Stimulated activated naive CD4-positive, alpha-beta T cell treated with Interleukin-2 at 50 U/mL for 16 hours (primary cell): ENCODE results near the gene ATP13A3.

Experiments
- DNase-seq: peaks from one replicate; lab custom pipeline; 2025; lab: John Stamatoyannopoulos, UW

The ATP13A3 gene

DNA sequence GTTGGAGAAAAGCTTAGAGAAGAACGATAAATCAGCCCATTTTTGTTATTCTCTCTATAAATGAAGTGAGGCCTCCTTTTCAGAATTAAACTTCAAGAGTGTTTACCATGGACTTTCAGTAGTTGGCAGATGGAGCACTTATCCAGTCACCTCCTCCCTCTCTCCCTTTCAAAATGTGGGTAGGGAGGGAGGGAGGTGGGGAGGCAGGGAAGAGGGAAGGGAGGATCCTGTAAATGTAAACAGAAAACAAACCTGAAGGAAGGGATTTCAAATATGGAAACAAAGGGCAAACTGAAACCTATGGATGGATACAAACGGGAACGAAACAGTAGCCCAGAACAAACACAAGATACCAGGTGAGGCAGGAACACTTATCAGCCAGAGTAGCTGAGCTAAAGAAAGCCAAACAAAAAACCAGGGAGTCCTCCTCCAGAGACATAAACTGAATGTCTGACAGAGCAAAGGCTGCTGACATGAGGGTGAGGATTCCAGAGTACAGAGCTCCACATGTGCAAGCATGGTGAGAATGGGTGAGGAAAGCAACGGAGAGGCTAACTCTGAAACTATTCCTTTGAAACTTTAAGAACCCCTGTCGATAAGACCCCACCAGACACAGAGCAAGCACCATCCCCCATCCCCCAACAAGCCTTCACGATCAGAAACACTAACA lies 46.8 kb downstream of the ATP13A3 start:
- DNase-seq: no peak

DNA sequence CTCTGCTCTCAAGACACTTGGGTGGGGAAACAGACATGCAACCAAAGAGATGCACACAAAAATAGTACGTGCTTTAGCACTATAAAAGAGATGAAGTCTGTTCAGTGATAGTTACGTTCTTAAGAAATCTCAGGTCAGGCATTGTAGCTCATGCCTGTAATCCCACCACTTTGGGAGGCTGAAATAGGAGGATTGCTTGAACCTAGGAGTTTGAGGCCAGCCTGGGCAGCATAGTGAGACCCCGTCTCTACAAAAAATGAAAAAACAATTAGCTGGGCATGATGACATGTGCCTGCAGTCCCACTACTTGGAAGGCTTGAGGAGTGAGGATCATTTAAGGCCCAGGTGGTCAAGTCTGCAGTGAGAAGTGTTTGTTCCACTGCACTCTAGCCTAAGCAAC lies 52.3 kb downstream of the ATP13A3 start:
- no peak for DNase-seq

DNA sequence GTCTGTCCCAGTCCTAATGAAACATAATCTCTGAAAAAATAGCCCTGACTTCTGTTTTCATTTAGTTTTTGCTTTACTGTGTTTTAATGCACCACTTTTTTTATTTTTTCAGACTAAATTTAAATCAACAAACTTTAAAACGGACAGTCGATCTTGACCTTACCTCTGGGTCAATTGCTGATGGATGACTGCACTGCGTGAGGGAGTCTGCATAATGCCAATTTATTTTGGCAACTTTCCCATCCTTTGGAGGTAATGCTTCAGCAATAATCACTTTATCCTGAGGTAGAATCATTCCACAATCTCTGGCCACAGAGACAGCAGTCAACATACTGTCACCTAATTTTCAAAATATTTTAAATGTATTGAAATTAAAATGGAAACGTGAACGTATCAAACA lies 55.2 kb downstream of the ATP13A3 start:
- no peak for DNase-seq

DNA sequence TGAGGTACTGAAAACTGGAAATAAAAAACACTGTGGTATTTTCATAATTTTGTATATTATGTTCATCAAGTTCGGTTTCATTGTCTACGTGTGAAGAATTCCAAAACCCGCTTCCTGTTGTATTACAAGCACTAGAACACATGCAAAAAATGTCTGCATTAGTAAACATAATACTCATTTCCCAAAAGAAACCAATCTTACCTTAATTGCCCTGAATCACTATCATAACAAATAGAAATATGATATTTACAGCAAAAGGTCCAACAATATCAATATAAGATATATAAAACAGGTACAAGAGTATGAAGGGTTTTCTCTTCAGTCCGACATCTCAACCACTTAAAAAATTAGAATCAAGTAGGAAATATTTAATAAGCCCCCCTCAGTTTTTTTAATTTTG lies 61.4 kb downstream of the ATP13A3 start:
- no peak for DNase-seq

DNA sequence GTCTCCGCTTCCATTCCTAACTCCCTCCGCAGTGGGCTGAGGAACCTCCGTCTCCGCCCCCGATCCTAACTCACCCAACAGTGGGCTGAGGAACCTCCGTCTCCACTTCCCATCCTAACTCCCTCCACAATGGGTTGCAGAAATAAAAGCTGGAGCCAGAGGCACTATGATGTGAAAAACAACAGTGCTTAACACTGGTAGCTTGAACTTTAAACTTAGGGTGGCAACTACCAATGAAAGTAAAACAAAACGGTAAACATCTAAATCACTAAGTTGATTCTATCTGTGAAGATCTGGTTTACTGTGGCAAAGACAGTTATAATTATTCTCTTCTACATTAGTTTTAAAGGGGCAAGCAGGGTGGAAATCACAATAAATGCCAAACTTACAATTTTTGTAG lies 61.8 kb downstream of the ATP13A3 start:
- no peak for DNase-seq

DNA sequence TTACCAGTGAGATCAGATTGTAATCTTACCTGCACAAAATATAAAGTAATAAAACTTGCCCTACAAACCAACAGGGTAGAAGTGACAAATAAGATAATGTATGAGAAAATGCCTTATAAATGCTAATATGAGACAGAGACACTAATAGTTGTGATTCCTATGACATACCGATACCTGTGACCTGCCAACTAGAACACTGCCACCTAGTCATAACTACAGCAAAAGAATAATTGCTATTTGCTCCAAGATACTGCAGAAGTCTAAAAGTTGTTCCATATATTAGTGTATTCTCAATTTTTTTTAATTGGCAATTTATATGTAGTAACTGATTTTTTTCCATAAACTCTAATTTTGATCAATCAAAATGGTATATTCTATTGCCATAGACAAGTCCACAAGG lies 62.4 kb downstream of the ATP13A3 start:
- DNase-seq: no peak

DNA sequence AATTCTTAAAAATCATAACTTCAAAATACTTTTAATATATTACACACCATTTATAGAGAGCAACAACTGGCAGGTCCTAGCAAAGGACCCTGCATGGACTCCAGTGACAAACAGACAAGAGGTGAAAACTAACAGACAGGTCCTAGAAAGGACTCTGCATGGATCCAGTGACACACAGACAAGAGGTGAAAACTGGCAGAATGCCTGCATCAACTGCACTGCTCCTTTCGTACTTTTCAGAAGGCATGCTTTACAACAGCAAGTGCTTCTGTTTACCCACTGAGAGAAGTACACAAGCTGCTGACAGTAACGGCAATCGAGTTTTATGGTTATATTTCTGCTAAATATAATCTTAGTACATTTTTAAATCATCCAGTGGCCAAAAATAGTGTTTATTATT lies 63.5 kb downstream of the ATP13A3 start:
- DNase-seq: no peak

DNA sequence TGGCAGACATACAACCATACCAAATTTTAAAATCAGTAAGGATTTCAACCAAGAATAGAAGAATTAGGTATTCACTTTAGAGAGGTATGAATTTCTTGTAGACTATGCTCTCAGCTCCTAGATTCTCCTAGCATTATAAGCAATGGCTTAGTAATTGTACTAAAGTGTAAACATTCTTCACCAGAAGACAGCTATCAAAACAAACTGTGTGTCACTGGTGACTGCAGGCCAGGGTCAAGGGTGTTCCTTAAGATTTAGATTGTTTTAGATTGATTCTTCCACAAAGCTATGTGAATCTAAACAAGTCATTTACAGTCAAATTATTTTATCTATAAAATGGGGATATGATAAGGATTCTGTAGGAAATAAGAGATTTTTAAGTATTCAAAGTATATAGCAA lies 64.6 kb downstream of the ATP13A3 start:
- DNase-seq: no peak

DNA sequence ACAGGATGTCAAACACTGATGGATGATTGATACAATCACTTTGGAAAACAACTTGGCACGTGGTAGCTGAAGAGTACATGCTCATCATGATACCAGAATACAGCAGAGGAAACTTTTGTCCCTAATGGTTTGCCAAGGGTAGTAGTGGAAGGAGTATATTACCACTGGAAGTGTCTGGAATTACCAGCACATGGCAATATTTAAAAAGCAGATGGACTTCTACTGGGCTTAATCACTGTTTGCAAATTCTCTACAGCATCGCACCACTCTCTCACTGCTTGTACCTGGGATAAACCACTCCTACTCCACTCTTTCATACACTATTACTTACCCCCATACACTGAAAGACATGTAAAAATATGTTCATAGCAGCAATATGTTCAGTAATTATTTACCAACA lies 68.1 kb downstream of the ATP13A3 start:
- DNase-seq: no peak

DNA sequence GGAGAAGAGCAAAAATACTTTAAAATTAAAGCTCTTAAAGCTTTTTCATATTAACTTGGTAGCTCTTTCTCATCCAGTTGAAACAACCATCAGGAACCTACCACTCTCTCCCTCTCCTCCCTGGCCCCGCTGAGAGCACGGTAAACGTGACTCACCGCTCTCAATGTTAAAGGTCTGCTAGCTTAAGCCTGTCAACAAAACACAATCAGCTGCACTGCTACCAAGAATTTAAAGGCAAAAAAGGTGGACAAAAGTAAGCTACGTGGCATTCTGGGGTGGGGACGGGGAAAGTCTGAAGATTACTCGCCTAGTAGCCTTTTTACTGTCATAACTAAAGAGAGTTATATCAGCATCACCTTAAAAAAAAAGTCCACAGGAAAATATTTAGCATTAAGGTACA lies 79.4 kb downstream of the ATP13A3 start:
- DNase-seq: no peak

DNA sequence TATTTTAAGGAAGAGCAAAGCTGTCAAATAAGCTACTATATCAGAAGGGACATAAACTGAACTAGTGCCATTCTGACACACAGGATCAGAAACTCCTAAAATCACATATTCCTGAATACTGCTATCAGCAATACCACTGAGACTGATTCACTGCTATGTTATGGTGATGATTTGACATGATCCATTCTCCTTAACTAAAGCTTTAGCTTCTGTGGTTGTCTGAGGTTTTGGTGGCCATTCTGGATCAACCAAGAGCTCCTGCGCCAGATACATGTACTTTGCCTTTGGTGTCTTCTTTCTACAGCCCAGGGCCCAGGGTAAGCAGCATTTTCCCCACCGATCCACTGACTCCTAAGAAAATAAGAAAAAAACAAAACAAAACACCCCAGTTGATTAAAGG lies 81.0 kb downstream of the ATP13A3 start:
- DNase-seq: no peak

DNA sequence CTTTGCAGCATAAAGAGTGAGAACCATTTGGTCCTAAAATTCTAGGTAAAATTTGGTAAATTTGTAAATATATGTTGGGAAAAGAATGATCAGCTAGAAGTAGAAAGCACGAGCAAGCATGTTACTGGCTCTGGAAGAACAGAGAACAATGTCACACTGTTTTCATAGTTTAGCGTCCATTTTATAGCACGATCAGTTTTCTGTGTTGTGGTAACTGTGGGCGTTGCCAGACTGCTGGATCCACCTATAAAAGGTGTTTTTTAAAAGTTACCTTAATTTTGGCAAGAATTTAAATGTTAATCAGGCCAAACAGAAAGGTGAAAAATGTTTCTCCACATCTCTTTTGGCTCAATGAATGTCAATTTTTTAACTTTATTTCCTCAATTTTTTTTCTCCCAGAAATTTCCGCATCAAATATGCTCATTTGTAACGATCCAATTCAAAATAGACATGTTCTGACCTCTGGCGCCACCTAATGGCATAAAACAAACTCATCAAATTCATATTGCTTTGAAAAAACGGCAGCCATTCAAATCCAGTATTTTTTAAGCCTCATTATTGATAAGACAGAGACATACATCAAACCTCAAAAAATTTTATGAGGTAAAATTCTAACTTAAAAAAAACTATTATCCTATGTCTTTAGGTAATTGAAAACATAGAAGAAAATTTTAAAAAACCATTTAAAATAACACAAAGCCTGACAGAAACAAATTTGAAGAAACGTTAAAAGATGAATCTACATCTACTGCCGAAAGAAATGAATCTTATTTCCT lies 82.2 kb downstream of the ATP13A3 start:
- DNase-seq: no peak

DNA sequence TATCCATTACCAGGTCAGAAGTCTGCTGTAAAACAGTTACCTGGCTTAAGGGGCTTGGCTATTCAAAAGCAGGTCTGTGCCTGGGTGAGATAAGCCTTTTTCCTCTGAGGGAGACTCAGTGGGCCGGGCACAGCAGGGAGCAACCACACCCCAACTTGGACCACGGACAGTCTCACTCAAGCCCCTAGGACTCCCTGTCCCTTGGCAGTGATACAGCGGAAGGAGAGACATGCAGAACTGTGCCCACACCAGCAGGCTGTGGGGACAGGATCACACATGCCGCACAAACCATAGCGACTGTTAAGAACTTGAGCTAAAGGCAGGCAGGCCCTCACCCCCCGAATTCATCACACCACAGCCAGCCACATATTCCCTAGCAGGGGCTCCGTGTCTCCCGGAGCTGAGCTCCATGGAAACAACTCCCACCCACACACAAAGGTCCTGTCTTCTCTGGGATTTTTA lies 84.9 kb downstream of the ATP13A3 start:
- no peak for DNase-seq

DNA sequence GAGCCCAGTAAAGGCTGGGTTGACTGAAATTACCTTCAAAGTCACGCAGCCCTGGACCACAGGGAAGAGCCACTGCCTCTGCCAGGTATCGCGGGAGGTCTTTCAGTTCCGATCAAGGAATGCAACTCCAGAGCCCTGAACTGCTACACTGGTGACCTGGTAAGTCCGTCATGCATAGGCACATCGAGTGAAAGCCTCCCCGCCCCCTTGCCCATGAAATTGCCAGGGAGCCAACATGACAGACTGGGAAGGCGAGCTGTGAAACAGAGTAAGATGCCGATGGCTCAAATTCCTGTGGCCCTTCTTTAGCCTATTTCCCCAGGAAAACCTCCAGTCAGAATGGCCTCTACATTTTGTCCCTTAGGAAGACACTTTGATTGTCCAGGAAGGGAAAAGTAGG lies 85.5 kb downstream of the ATP13A3 start:
- no peak for DNase-seq

DNA sequence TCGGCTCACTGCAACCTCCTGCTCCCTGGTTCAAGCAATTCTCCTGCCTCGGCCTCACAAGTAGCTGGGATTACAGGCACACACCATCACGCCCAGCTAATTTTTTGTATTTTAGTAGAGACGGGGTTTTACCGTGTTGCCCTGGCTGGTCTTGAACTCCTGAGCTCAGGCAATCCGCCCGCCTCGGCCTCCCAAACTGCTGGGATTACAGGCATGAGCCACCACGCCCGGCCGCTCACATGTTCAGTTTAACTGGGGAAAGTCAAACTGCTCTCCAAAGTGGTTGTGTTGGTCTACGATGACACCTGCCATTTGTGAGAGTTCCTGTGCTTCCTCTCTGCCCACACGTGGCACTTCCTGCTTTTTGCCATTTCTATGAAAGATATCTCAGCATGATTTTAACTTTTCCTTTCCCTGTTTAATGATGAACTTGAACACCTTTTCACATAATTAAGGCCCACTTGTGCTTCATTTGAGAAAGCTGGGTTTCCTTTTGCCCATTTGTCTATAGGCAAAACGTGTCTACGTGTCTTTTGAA lies 86.9 kb downstream of the ATP13A3 start:
- DNase-seq: no peak

DNA sequence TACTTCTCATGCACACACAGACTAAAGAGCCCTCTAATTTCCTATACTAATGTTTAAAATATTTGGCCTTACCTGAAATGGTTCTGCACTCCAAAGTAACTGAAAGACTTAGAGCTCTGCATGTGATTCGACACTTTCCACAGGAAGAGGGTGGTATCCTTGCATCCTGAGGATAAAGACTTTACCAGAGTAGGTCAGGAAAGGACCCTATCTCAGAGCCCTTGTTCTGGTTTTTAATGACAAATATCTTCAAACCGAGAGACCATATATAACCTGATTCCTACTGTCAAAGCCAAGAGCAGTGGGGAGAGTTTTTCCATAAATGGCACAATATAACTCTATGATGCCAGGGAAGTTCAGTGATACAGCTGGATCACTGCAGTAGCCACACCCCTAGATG lies 87.6 kb downstream of the ATP13A3 start, which contains the start of gene GP5:
TSS of gene GP5 (minus strand) at position 101 of the 400 bp plus-strand sequence. CDS start 984 bp downstream, outside the sequence.
- no peak for DNase-seq

DNA sequence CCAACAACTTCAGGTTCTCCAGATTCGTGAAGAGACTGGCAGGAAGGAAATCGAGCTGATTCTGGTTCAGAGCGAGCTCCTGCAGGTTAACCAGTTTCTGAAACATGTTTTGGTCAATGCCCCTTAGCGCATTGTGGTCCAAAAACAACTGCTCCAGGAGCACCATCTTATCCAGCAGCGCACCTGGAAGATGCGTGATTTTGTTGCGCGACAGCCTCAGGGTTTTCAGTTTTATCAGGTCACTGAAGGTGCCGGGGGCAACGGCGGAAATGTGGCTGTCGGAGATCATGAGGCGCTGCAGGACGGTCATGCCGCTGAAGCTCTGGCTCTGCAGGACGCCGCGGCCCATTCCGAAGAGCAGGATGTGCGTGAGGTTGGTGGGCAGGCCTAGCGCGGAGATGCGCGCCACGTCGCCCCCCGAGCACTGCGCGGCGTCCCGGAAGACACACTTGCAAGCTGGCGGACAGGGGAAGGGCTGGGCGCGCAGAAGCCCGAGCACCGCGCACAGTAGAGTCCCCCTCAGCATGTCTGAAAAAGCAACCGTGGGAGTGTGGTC lies 89.0 kb downstream of the ATP13A3 start:
- peak; percentile 2 for DNase-seq

DNA sequence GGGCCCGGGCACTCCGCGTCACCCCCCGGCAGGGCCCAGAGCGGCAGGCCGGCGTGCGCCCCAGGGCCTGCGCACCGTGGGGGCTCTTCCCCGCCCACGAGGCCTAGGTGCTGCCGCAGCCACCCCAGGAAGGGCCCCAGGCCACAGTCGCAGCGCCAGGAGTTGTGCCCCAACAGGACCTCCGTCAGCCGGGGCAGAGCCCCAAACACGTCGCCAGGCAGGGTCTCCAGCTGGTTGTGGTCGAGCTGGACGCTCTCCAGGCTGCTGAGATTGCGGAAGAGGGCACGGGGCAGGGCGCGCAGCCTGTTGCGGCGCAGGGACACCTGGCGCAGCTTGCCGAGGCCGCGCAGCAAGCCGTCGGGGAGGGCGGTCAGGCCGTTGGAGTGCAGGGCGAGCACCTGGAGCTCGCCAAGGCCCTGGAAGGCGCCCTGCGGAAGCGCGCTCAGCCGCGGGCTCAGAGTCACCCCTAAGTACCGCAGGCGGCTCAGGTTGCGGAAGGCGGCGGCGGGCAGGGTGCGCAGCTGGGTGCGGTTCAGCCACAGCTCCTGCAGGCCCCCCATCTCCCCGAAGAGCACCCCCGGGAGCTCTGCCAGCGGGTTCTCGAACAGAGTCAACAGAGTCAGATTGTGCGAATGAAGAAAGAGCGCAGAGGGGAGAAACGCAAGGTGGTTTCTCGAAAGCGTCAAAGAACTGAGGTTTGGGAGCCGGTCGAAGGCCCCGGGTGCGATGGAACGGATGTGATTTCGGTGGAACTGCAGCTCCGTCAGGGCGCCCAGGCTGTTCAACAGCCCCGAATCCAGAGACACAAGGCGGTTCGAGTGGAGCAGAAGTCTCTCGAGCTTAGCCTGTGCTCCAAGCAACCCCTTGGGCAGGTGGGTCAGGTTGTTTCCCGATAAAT lies 89.7 kb downstream of the ATP13A3 start:
- peak; percentile 22 for DNase-seq

DNA sequence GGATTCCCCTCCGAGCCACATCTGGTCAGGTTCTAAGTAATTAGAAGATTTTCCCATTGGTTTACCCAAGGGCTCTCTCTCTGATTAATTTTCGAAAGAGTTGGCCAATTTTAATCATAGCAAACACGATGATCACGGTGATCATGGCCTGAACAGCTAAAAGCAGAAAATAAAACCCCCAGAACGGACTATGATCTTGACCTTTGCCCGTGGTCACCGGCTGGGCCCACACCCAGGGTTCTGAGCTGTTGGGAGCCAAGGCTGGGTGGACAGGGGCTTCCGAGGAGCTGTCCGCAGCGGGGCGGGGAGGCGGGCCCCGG lies 90.3 kb downstream of the ATP13A3 start:
- no peak for DNase-seq

DNA sequence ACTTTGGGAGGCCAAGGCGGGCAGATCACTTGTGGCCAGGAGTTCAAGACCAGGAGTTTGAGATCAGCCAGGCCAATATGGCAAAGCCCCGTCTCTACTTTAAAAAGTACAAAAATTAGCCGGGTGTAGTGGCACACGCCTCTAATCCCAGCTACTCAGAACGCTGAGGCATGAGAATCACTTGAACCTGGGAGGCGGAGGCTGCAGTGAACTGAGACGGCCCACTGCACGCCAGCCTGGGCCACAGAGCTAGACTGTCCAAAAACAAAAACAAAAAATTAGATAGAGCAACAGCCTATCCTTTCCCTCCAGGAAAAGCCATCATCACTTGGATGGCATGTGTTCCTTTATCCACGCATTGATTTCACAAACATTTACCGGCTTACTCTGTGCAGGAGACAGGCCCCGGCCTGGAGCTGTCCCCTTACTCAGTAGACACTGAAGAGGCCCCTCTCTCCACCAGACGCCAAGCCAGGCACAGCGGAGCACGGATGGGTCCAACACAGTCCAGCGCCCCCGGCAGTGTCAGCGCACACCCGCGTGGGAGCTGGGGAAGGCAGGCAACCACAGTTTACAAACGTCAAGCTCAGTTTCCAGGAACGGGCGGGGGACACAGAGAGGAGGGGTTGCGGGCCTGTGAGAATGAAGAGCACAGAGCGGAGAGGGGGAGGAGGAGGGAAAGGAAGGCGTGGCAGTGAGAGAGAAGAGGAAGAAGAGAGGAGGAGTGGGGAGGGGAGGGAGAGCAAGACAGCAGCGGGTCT lies 90.8 kb downstream of the ATP13A3 start:
- DNase-seq: peak; percentile 32

DNA sequence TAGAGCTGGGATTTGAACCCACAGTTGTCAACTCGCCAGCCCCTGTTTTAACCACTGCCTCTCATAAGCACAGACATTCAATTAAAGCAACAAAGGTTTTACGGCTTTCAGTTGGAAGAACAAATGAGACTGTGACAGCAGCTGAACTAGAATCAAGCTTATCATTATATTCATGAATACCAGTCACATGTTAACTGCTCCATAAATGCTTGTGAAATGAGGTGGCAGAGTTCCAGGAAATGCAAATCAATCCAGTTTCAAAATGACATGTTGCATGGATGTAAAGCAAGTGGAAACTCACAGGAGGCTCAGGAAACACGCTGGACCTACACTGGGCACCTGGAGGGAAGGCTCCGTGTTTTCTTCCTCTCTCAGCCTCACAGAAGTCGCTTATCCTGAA lies 91.6 kb downstream of the ATP13A3 start:
- no peak for DNase-seq
